Skeletal muscle tissue (tissue), 4 donors: ENCODE measurements around the gene GATM. TPM values are rescaled to one million over a fixed set of nuclear protein-coding genes. Genes with fewer than 3 reads are reported as not detected.

ENCODE experiments used
- H3K27ac ChIP-seq: one replicate; pipeline ENCODE4 v1.7.0; 2013; ENCODE audit warnings: mild to moderate bottlenecking, low read depth, low read length, inconsistent platforms
- H3K27me3 ChIP-seq, 3 donors: one replicate each; pipeline ENCODE4 v1.7.0; 2013; ENCODE audit warnings: low read length in 3 of 3; ENCODE audit not compliant: control insufficient read depth in 3 of 3, insufficient read depth in 3 of 3
- H3K36me3 ChIP-seq, 3 donors: one replicate each; pipeline ENCODE4 v1.7.0; 2013; ENCODE audit warnings: low read length in 3 of 3; ENCODE audit not compliant: control insufficient read depth in 3 of 3, insufficient read depth in 3 of 3
- H3K4me1 ChIP-seq, 3 donors: one replicate each; pipeline ENCODE4 v1.7.0; 2013; ENCODE audit warnings: low read length in 3 of 3, mild to moderate bottlenecking in 3 of 3; ENCODE audit not compliant: control insufficient read depth in 3 of 3, insufficient read depth in 3 of 3
- H3K4me3 ChIP-seq, 3 donors: one replicate each; pipeline ENCODE4 v1.7.0; 2013; ENCODE audit warnings: low read length in 3 of 3
- H3K9ac ChIP-seq, 3 donors: one replicate each; pipeline ENCODE4 v1.7.0; 2013; ENCODE audit warnings: low read length in 3 of 3, mild to moderate bottlenecking in 3 of 3, moderate library complexity in 2 of 3, low read depth in 1 of 3
- H3K9me3 ChIP-seq, 3 donors: one replicate each; pipeline ENCODE4 v1.7.0; 2013; ENCODE audit warnings: low read length in 3 of 3; ENCODE audit not compliant: control insufficient read depth in 3 of 3
- total RNA-seq: library from RNA; depleted of rRNA; stranded (reverse); fragments of >200 nt; gene quantifications from one replicate; pipeline ENCODE4 v1.2.3, GENCODE V29; 2014
- donor health status: Osteomylitis.

The GATM gene
- total RNA-seq, 1 donor from 2014 or later, result 309 TPM

DNA sequence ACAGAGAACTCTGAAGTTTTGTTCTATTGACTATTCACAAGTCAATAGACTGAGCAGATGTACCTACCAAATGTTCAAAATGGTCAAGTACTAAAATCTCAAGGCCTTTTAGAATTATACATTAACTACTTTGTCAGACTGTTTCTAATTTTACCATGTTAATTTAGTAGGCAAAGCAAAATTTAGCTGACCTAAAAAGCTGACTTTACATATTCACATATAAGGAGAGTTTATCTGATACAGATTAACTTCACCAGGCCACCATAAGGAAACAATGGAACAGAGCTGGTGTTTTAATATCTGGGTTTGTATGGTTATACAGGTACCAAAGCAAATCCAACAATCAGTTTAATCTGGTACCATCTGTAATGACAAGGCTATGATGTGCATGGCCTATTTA is 15.9 kb downstream of the GATM start:
- H3K4me3 ChIP-seq, result no peak overlapping the region
- no peaks in the 10 kb centered on the region for H3K4me1 ChIP-seq
- H3K9me3 ChIP-seq, result no peaks in the 10 kb centered on the region
- H3K9ac ChIP-seq, result no peak overlapping the region
- H3K36me3 ChIP-seq, result peaks cover 30 to 67% (median 44%) of the 10 kb centered on the region in 3 donors
- H3K27me3 ChIP-seq, result no peaks in the 10 kb centered on the region
- no peak overlapping the region for H3K27ac ChIP-seq

DNA sequence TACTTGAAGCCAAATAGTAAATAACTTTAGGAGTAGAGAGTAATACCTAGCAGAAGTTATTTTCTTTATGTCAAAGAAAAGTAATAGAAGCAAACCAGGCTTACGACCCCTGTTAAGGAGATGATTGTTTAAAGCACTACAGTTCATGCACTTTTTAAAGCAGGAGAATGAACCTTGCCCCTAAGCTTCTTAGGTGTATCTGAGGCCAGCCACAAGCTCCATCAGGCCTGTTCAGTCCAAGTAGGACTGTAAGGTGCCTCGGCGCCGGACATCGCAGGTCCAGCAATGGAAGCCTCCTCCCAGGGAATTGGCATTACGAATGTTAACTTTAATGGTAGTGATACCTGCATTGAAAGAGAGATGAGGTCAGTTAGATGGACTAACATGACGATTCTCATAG is 16.5 kb downstream of the GATM start:
- no peaks in the 10 kb centered on the region for H3K4me1 ChIP-seq
- H3K9ac ChIP-seq, result no peak overlapping the region
- H3K27me3 ChIP-seq, result no peaks in the 10 kb centered on the region
- H3K9me3 ChIP-seq, result no peaks in the 10 kb centered on the region
- H3K27ac ChIP-seq, result no peak overlapping the region
- peaks cover 30 to 67% (median 44%) of the 10 kb centered on the region in 3 donors for H3K36me3 ChIP-seq
- no peak overlapping the region for H3K4me3 ChIP-seq

DNA sequence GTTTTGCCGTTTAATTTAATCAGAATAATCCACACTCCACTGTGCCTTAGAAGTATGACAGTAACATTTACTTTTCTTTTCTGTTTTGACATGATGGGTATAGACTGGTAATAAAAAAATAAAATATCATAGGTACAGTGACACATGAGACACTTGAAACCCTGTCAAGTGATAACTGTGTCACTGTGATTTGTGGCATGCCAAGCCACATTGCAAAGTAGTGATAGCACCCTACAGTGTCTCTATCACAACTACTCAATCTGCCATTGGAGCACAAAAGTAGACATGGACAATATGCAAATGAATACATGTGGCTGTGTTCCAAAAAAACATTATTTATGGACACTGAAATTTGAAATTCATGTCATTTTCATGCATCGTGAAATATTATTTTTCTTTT is 22.5 kb downstream of the GATM start:
- Histone ChIP-seq H3K27me3 (no peaks in the 10 kb centered on the region), H3K4me3 (no peak overlapping the region), H3K27ac (no peak overlapping the region), H3K9ac (no peak overlapping the region), H3K9me3 (no peaks in the 10 kb centered on the region), H3K36me3 (peaks cover 6 to 16% (median 11%) of the 10 kb centered on the region in 3 donors), H3K4me1 (no peaks in the 10 kb centered on the region)

DNA sequence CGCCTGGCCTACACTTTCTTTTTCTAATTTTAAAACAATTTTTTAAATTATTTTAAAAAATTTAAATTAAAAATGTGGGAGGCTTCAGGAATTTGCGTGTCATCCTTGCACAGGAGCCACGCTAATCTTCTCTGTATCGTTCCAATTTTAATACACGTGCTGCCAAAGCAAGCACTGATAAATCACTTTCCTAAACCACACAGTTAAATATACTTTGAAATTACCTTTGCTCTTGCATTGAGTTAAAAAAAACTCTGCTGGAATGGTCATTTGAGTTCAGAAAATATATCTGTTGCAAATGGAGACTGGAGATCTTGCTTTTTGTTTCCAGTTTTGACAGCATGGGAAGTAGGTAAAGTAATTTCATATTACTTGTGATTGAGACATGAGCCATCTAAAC is 23.6 kb downstream of the GATM start:
- no peaks in the 10 kb centered on the region for H3K4me1 ChIP-seq
- H3K36me3 ChIP-seq, result peaks cover 0 to 5% (median 0%) of the 10 kb centered on the region in 3 donors
- no peak overlapping the region for H3K27ac ChIP-seq
- H3K4me3 ChIP-seq, result no peak overlapping the region
- no peaks in the 10 kb centered on the region for H3K27me3 ChIP-seq
- no peaks in the 10 kb centered on the region for H3K9me3 ChIP-seq
- H3K9ac ChIP-seq, result no peak overlapping the region

DNA sequence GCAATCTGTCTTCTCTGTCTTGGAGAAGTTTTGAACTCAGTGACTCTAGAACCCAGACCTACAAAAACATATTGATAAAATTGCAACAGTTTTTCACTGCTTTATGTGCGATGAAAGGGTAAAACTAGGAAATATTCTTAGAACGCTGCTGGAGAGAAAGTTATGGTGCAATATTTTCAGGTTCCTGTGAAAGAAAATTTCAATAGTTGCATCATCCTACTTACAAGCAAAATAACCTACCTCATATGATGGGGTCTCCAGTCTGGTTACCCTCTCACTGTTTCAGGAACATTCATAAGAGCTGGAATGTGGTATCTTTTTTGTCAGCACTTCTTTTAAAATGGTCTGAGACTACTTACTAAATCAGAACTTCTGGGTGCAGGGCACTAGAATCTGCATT is 27.1 kb downstream of the GATM start:
- H3K4me1 ChIP-seq, result no peaks in the 10 kb centered on the region
- no peak overlapping the region for H3K4me3 ChIP-seq
- H3K27me3 ChIP-seq, result no peaks in the 10 kb centered on the region
- H3K9me3 ChIP-seq, result no peaks in the 10 kb centered on the region
- H3K36me3 ChIP-seq, result no peaks in the 10 kb centered on the region
- no peak overlapping the region for H3K9ac ChIP-seq
- H3K27ac ChIP-seq, result no peak overlapping the region

DNA sequence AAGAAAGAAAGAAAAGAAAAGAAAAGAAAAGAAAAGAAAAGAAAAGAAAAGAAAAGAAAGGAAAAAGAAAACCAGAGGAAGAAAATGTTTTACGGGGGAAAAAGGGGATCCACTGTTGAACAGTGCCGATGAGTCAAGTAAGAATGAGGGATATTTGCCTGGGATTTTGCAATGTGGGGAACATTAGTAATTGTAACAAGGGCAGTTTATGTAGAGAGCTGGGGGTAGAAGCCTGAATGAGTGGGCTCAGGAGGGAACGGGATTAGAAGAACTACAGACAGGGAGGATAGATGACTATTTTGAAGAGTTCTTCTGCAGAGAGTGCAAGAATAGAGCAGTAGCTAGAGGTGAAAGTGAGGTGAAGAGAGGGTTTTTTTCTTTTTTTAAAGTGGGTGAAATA is 28.7 kb downstream of the GATM start:
- no peaks in the 10 kb centered on the region for H3K9me3 ChIP-seq
- H3K9ac ChIP-seq, result no peak overlapping the region
- H3K27ac ChIP-seq, result no peak overlapping the region
- H3K4me1 ChIP-seq, result no peaks in the 10 kb centered on the region
- no peaks in the 10 kb centered on the region for H3K27me3 ChIP-seq
- H3K4me3 ChIP-seq, result no peak overlapping the region
- no peaks in the 10 kb centered on the region for H3K36me3 ChIP-seq

DNA sequence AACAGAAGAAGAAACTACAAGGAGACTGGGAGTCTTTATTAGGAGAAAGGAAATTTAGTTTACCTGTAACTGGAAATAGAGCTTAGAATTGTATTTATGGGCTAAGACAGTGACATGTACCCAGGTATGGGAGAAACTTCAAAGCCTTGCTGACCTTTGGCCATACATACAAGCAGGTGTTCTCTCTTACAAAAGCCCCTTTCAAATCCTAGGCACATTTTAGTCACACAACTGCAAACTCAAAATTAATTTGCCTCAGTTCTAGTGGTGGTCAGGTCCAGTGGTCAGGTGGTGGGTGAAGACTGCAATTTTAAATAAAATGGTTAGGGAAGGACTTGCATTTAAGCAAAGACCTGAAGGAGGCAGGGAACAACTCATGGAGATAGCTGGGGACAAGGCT is 30.4 kb downstream of the GATM start:
- no peaks in the 10 kb centered on the region for H3K36me3 ChIP-seq
- H3K27me3 ChIP-seq, result no peaks in the 10 kb centered on the region
- H3K27ac ChIP-seq, result no peak overlapping the region
- H3K4me3 ChIP-seq, result no peak overlapping the region
- no peak overlapping the region for H3K9ac ChIP-seq
- H3K4me1 ChIP-seq, result no peaks in the 10 kb centered on the region
- H3K9me3 ChIP-seq, result no peaks in the 10 kb centered on the region

DNA sequence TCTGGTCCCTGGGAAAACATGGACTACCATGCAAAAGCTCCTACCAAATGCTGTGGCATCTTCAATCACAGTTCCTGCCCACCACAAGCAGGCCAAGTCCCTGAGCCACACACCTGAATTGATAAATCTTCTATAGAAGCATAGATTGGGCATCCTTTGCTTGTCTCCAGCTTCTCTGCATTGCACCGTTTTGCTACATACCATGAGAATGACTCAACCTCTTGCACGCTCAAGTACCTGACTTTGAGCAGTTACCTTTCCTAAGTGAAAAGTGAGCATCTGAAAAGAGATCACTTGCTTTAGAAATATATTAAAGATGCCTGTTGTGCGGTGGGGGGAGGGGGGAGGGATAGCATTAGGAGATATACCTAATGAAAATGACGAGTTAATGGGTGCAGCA is 31.3 kb downstream of the GATM start:
- H3K27ac ChIP-seq, result no peak overlapping the region
- H3K9me3 ChIP-seq, result no peaks in the 10 kb centered on the region

DNA sequence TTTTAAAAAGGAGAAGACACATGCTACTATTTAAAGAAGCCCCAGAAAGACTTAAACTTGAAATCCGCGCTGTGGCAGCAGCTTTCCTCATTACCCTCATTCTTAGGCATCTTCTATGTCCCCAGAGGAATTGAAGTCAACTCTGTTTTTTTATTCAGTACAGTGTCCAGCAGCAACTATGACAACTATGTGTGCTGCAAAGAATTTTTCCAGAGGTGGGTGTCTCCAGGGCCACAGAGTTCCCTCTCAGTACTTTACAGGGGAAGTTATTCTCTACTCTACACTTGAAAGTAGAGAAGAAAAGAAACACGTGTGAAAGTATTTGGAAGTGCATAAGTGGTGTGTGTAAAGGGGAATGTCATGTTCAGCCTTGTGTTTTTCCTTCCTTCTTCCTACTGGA is 32.0 kb downstream of the GATM start:
- no peak overlapping the region for H3K27ac ChIP-seq
- no peak overlapping the region for H3K9ac ChIP-seq
- no peaks in the 10 kb centered on the region for H3K4me1 ChIP-seq
- H3K4me3 ChIP-seq, result no peak overlapping the region
- no peaks in the 10 kb centered on the region for H3K9me3 ChIP-seq
- no peaks in the 10 kb centered on the region for H3K36me3 ChIP-seq
- no peaks in the 10 kb centered on the region for H3K27me3 ChIP-seq

More for the DNA sequence above, 31.3 kb downstream of the GATM start:
- Histone ChIP-seq H3K27me3 (no peaks in the 10 kb centered on the region), H3K9ac (no peak overlapping the region), H3K36me3 (no peaks in the 10 kb centered on the region), H3K4me1 (no peaks in the 10 kb centered on the region), H3K4me3 (no peak overlapping the region)

DNA sequence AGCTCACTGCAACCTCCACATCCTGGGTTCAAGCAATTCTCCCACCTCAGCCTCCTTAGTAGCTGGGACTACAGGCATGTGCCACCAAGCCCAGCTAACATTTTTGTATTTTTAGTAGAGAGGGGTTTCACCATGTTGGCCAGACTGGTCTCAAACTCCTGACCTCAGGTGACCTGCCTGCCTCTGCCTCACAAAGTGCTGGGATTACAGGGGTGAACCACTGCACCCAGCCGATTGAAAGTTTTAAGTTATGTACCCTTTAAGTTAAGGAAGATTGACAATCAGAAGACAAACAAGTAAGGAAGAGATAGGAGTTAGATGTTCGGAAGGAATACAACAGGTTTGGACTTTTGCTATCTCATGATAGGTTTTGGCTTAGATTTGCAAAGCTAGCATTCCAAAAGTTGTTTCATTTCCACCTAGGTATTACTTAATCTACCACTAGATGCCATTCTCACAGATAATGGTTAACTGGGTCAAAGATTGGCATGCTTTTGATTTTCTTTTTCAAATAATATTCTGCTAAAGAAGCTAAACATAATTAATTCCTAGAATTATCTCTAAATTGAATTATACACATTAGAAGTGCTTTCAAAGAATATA is 35.0 kb downstream of the GATM start:
- no peaks in the 10 kb centered on the region for H3K36me3 ChIP-seq
- no peaks in the 10 kb centered on the region for H3K9me3 ChIP-seq
- no peaks in the 10 kb centered on the region for H3K4me1 ChIP-seq
- H3K27ac ChIP-seq, result no peak overlapping the region
- no peak overlapping the region for H3K9ac ChIP-seq
- no peaks in the 10 kb centered on the region for H3K27me3 ChIP-seq
- H3K4me3 ChIP-seq, result no peak overlapping the region

DNA sequence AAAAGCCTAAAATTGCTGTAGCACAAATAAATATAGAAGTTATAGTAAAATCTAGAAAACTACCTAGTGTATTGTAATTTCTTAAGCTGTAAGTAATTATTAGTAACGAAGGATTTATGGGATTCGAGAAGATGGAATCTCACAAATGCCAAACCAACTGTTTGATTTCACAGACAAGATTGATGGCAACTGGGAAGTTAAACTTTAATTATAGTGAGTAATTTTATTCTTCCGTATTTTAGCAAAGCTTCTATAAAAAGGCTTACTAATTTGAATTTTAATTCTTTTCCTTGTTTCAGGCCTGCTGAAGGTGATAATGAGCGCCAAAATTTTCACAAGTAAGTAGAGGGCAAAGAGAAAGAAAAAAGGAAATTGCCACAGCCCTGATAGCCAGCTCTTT is 36.6 kb downstream of the GATM start:
- Histone ChIP-seq H3K9ac (no peak overlapping the region), H3K4me3 (no peak overlapping the region), H3K9me3 (no peaks in the 10 kb centered on the region), H3K36me3 (no peaks in the 10 kb centered on the region), H3K27ac (no peak overlapping the region), H3K27me3 (no peaks in the 10 kb centered on the region), H3K4me1 (no peaks in the 10 kb centered on the region)
